Esophagus squamous epithelium (tissue), 5 donors: ENCODE results near the gene TM2D3. TPM values are rescaled to one million over a fixed set of nuclear protein-coding genes. Genes with fewer than 3 reads are reported as not detected.

Experiments
- DNase-seq: peaks from one replicate; lab custom pipeline; 2025; lab: John Stamatoyannopoulos, UW
- H3K27ac ChIP-seq, 4 donors: fragments of 200-600 bp; sonication (generic); one replicate each; pipeline ENCODE4 v1.5.1; 2016 to 2019; ENCODE audit warnings: mild to moderate bottlenecking in 1 of 4
- H3K27me3 ChIP-seq, 4 donors: fragments of 200-600 bp; sonication (generic); 1 replicate in 3 of 4; 2 replicates in 1 of 4; pipeline versions ENCODE4 v1.5.1 to v1.6.0; 2017 to 2021; ENCODE audit warnings: antibody characterized with exemption in 1 of 4
- H3K36me3 ChIP-seq, 3 donors: fragments of 200-600 bp; sonication (generic); one replicate each; pipeline ENCODE4 v1.5.1; 2016 to 2019
- H3K4me1 ChIP-seq, 3 donors: fragments of 200-600 bp; sonication (generic); one replicate each; pipeline ENCODE4 v1.5.1; 2017 to 2019
- H3K4me3 ChIP-seq, 4 donors: fragments of 200-600 bp; sonication (generic); 1 replicate in 3 of 4; 2 replicates in 1 of 4; pipeline ENCODE4 v1.5.1; 2016 to 2019; ENCODE audit warnings: mild to moderate bottlenecking in 2 of 4, moderate library complexity in 1 of 4
- H3K9me3 ChIP-seq, 3 donors: fragments of 200-600 bp; sonication (generic); one replicate each; pipeline ENCODE4 v1.5.1; 2016 to 2019
- CTCF ChIP-seq, 6 experiments: fragments of 450-650 bp in 4 of 6; fragments of 200-600 bp in 2 of 6; sonication (generic) in 2 of 6; IDR thresholded peaks; one replicate each; pipeline ENCODE4 v1.5.1; 2016 to 2019; ENCODE audit warnings: antibody characterized with exemption in 6 of 6, mild to moderate bottlenecking in 4 of 6, moderate library complexity in 4 of 6
- POLR2A ChIP-seq, 4 donors: fragments of 450-650 bp; IDR thresholded peaks; one replicate each; pipeline ENCODE4 v1.6.1; 2017; ENCODE audit warnings: antibody characterized with exemption in 4 of 4, mild to moderate bottlenecking in 4 of 4, moderate library complexity in 3 of 4
- WGBS, 2 donors: methylation state at CpG; one replicate each; pipeline ENCODE4 v1.1.5; 2018; 5-methylcytosine and 5-hydroxymethylcytosine counted together
- intact Hi-C: fragments of 100-400 bp; cut with DNase I; formaldehyde crosslinking; loops from one replicate; pipeline ENCODE4 v1.15.0; 2022
- total RNA-seq, 4 donors: library from RNA; depleted of rRNA; stranded (reverse); fragments of >200 nt; gene quantifications; one replicate each; pipeline ENCODE4 v1.1.0, GENCODE V29; 2016
- donor health status: DM: yes; HTN: yes; CAD: no.

TM2D3 gene
- total RNA-seq, 4 donors from 2014 or later = 11.0 to 32.2 (median 19.9) TPM

- no peak for DNase-seq
- H3K27ac ChIP-seq = peak overlapping the region in 3 of 4 donors; percentile 38 to 58 (median 44)
- no peak for TF ChIP-seq CTCF (IDR thresholded peaks at IDR 0.05)
- TF ChIP-seq POLR2A (IDR thresholded peaks at IDR 0.05) = no peak
- H3K36me3 ChIP-seq = peaks cover 8 to 79% (median 18%) of the 10 kb centered on the region in 3 donors
- H3K9me3 ChIP-seq = no peaks in the 10 kb centered on the region
- H3K4me1 ChIP-seq = peaks cover 6 to 21% (median 6%) of the 10 kb centered on the region in 3 donors
- intact Hi-C loops = no loop called here
- no peaks in the 10 kb centered on the region for H3K27me3 ChIP-seq
- no peak overlapping the region for H3K4me3 ChIP-seq
- WGBS, 2 donors = 62 to 70% methylated on average over 9 to 11 of the region's 11 CpGs
These were observed 9.8 kb downstream of the TM2D3 start for GRCh38 chr15:101642361-101642760.

GRCh38 chr15:101641894-101642293, 10.3 kb downstream of the TM2D3 start:
- TF ChIP-seq CTCF (IDR thresholded peaks at IDR 0.05) (no peak), POLR2A (IDR thresholded peaks at IDR 0.05) (no peak)
- Histone ChIP-seq H3K4me1 (peaks cover 6 to 21% (median 6%) of the 10 kb centered on the region in 3 donors), H3K9me3 (no peaks in the 10 kb centered on the region), H3K36me3 (peaks cover 8 to 74% (median 18%) of the 10 kb centered on the region in 3 donors), H3K4me3 (no peak overlapping the region), H3K27ac (peak overlapping the region in 3 of 4 donors; percentile 38 to 58 (median 44)), H3K27me3 (no peaks in the 10 kb centered on the region)
- WGBS, 2 donors = 30 to 45% methylated on average over 1 of the region's 1 CpG
- intact Hi-C loops = no loop called here
- no peak for DNase-seq

GRCh38 chr15:101641129-101641764, 10.9 kb downstream of the TM2D3 start:
- intact Hi-C loops = no loop called here
- H3K9me3 ChIP-seq = no peaks in the 10 kb centered on the region
- peaks cover 6 to 21% (median 6%) of the 10 kb centered on the region in 3 donors for H3K4me1 ChIP-seq
- 24 to 32% methylated on average over 8 of the region's 8 CpGs for WGBS, 2 donors
- peak; percentile 9 for DNase-seq
- H3K27ac ChIP-seq = peak overlapping the region in 2 of 4 donors; percentile 56 to 58
- peaks cover 8 to 68% (median 18%) of the 10 kb centered on the region in 3 donors for H3K36me3 ChIP-seq
- H3K27me3 ChIP-seq = no peaks in the 10 kb centered on the region
- TF ChIP-seq CTCF (IDR thresholded peaks at IDR 0.05) (peak; percentile 91 to 96 (median 92)), POLR2A (IDR thresholded peaks at IDR 0.05) (no peak)
- peak overlapping the region in 1 of 4 donors; percentile 2 for H3K4me3 ChIP-seq

GRCh38 chr15:101639667-101640066, 12.5 kb downstream of the TM2D3 start:
- Histone ChIP-seq H3K4me3 (no peak overlapping the region), H3K27me3 (no peaks in the 10 kb centered on the region), H3K9me3 (no peaks in the 10 kb centered on the region), H3K36me3 (peaks cover 5 to 52% (median 18%) of the 10 kb centered on the region in 3 donors), H3K4me1 (peaks cover 6 to 21% (median 6%) of the 10 kb centered on the region in 3 donors), H3K27ac (no peak overlapping the region)
- intact Hi-C loops = loop anchor here (5.0 kb wide), 1 partner anchor 332 kb away; no protein-coding TSS in a partner anchor
- 73 to 80% methylated on average over 4 of the region's 4 CpGs for WGBS, 2 donors
- no peak for TF ChIP-seq CTCF (IDR thresholded peaks at IDR 0.05)
- TF ChIP-seq POLR2A (IDR thresholded peaks at IDR 0.05) = no peak
- DNase-seq = no peak

GRCh38 chr15:101637919-101638318, 14.3 kb downstream of the TM2D3 start:
- 67 to 83% methylated on average over 3 of the region's 3 CpGs for WGBS, 2 donors
- H3K36me3 ChIP-seq = peaks cover 0 to 34% (median 7%) of the 10 kb centered on the region in 3 donors
- TF ChIP-seq CTCF (IDR thresholded peaks at IDR 0.05) = no peak
- TF ChIP-seq POLR2A (IDR thresholded peaks at IDR 0.05) = no peak
- H3K9me3 ChIP-seq = no peaks in the 10 kb centered on the region
- DNase-seq = no peak
- no peak overlapping the region for H3K4me3 ChIP-seq
- H3K27ac ChIP-seq = no peak overlapping the region
- peaks cover 6 to 21% (median 6%) of the 10 kb centered on the region in 3 donors for H3K4me1 ChIP-seq
- intact Hi-C loops = loop anchor here (5.0 kb wide), 1 partner anchor 331 kb away; no protein-coding TSS in a partner anchor
- H3K27me3 ChIP-seq = no peaks in the 10 kb centered on the region
